Aortic smooth muscle cell (primary cell): ENCODE measurements around the gene UTP18. TPM values are rescaled to one million over a fixed set of nuclear protein-coding genes. Genes with fewer than 3 reads are reported as not detected.

Source experiments
- total RNA-seq: library from RNA; depleted of rRNA; stranded (reverse); fragments of >200 nt; gene quantifications from 2 replicates; pipeline ENCODE4 v1.2.3, GENCODE V29; 2014

Gene UTP18
- total RNA-seq = 35.8 and 42.3 TPM in 2 replicates

DNA sequence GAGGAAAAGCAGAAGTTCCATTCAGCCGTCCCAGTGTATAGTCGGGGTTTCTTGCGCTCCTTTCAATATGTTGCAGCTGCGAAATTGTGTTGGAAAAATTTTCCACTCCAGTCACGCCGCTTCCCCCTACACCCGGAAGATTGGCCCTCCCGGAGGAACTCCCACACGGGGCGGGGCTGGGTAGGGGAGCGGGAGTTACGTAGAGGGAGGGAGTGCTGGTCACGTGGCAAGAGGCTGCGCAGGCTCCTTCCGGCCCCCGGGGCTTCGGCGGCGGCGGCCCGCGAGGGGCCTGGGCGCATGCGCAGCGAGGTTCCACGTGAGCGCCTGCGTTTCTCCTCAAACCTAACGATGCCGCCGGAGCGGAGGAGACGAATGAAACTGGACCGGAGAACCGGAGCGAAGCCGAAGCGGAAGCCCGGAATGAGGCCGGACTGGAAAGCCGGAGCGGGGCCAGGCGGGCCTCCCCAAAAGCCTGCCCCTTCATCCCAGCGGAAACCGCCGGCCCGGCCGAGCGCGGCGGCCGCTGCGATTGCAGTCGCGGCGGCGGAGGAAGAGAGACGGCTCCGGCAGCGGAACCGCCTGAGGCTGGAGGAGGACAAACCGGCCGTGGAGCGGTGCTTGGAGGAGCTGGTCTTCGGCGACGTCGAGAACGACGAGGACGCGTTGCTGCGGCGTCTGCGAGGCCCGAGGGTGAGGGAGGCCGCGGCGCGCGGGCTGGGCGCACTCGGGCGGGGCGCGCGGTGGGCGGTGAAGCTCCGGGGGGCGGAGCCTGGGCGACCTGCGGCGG is at the start of gene UTP18:
Gene UTP18 (plus strand): TSS at position 310 of the 787 bp plus-strand sequence. CDS start 39 bp downstream, at position 349.

DNA sequence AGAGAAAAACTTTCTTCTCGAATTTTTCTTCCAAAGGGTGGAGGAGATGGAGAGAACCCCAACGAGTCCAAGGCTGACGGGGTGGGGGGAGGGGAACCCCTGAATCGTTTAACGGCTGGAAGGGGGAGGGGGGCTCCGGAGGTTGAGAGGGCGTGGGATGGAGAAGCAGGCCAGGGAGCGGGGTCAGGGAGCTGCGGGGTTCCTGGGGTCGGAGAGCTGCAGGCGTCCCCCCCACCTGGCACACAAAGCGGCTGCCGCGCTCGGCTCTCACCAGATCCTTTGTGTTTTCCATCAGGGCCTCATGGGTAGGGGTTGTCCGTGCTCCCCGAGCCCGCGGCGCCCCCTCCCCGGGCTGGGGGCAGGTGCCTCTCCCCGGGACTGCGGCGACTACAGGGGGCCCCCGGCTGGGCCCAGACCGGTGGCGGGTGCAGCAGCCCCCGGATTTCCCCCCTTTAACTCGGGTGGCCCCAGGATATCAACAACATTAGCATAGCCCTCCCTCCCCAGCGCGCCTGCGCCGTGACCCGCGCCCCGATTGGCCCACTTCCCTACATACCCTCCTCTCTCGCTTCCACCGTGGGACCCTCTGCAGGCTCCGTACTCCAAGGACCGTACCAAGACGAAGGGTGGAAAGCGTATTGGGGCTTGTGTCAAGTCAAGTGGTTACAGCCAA is 646 bp upstream of the UTP18 start, which contains the start of gene MBTD1:
Gene MBTD1 (minus strand): TSS at position 486 of the 673 bp plus-strand sequence. CDS start 34,888 bp downstream, outside the sequence.

Other genes starting within 250 kb of the UTP18 start
- gene SPAG9, start 139.7 kb upstream of the UTP18 start, total RNA-seq = 244 and 255 TPM in 2 replicates
- gene NME1, start 107.0 kb upstream of the UTP18 start, total RNA-seq = 121 and 153 TPM in 2 replicates
- gene NME2, start 94.1 kb upstream of the UTP18 start, total RNA-seq = 710 and 713 TPM in 2 replicates
- 8.5 and 10.4 TPM in 2 replicates for gene MBTD1, start 497 bp upstream of the UTP18 start, total RNA-seq